GM12878 (cell line): ENCODE results near the gene TMEM132D. TPM values are rescaled to one million over a fixed set of nuclear protein-coding genes. Genes with fewer than 3 reads are reported as not detected.

Experiments
- ATAC-seq: fragments of 200-7000 bp; cut with Tn5 transposase; 3 replicates; pipeline ENCODE4 v1.9.1; 2020; ENCODE audit warnings: mild to moderate bottlenecking, moderate library complexity
- BruUV-seq: library from RNA; stranded (reverse); fragments of 400-500 nt; replicated peaks from 2 replicates; lab custom pipeline; 2021; lab: Mats Ljungman, UMichigan
- CTCF ChIA-PET: fragments of 300-600 bp; sonication (Branson Sonifier 250); formaldehyde crosslinking; extraction: SDS; loops from one replicate; lab custom pipeline; 2021; ENCODE audit warnings: inconsistent platforms; lab: Yijun Ruan, JAX
- POLR2A ChIA-PET: fragments of 350-600 bp; formaldehyde crosslinking; extraction: SDS; loops from one replicate; lab custom pipeline; 2021; ENCODE audit warnings: inconsistent platforms; lab: Charles Lee
- RAD21 ChIA-PET: fragments of 300-600 bp; sonication (Branson Sonifier 250); formaldehyde crosslinking; loops from one replicate; lab custom pipeline; 2023; ENCODE audit warnings: antibody characterized with exemption; ENCODE audit not compliant: unreplicated experiment; lab: Charles Lee
- SMC1A ChIA-PET: fragments of 300-600 bp; sonication (Branson Sonifier 250); formaldehyde crosslinking; loops from one replicate; lab custom pipeline; 2023; ENCODE audit not compliant: unreplicated experiment, uncharacterized antibody; lab: Charles Lee
- DNase-seq: peaks from one replicate; pipeline ENCODE4 v3.0.0-alpha.2; 2011; ENCODE audit warnings: low read depth, low spot score
- FAIRE-seq: peaks from 3 replicates; lab custom pipeline; 2011; peaks lifted over from hg19 to GRCh38; lab: Jason Lieb, UNC
- H2AFZ ChIP-seq: 2 replicates; pipeline ENCODE4 v1.6.0; 2011; ENCODE audit warnings: low read depth, low read length, control low read depth; ENCODE audit not compliant: control insufficient read depth
- H3K27ac ChIP-seq: 2 replicates; pipeline ENCODE4 v1.5.1; 2011; ENCODE audit warnings: control low read depth; ENCODE audit not compliant: control insufficient read depth, insufficient read depth
- H3K27me3 ChIP-seq, 2 experiments: replicated peaks in 1 of 2; 2 replicates each; pipeline versions ENCODE4 v1.6.0 to v1.6.1; 2011; ENCODE audit warnings: low read length in 1 of 2; ENCODE audit not compliant: control insufficient read depth in 2 of 2, insufficient read depth in 2 of 2
- H3K36me3 ChIP-seq, 2 experiments: 2 replicates each; pipeline ENCODE4 v1.5.1; 2011; ENCODE audit warnings: low read length in 1 of 2; ENCODE audit not compliant: control insufficient read depth in 2 of 2, insufficient read depth in 2 of 2
- H3K4me1 ChIP-seq: 2 replicates; pipeline ENCODE4 v1.6.1; 2011; ENCODE audit warnings: mild to moderate bottlenecking, low read length, moderate library complexity, mixed read lengths; ENCODE audit not compliant: control insufficient read depth, insufficient read depth
- H3K4me2 ChIP-seq: 2 replicates; pipeline ENCODE4 v1.6.0; 2011; ENCODE audit warnings: control low read depth; ENCODE audit not compliant: control insufficient read depth, insufficient read depth
- H3K4me3 ChIP-seq: fragments of 200-600 bp; sonication (generic); 2 replicates; pipeline ENCODE4 v1.5.1; 2016
- H3K79me2 ChIP-seq: 2 replicates; pipeline ENCODE4 v1.6.0; 2011; ENCODE audit warnings: low read length; ENCODE audit not compliant: control insufficient read depth, insufficient read depth
- H3K9ac ChIP-seq: 2 replicates; pipeline ENCODE4 v1.8.0; 2011; ENCODE audit warnings: low read length, control low read depth, mixed read lengths; ENCODE audit not compliant: control insufficient read depth, insufficient read depth
- H3K9me3 ChIP-seq: replicated peaks from 3 replicates; pipeline ENCODE4 v1.5.1; 2011; ENCODE audit warnings: mild to moderate bottlenecking, low read length; ENCODE audit not compliant: control insufficient read depth, insufficient read depth
- H4K20me1 ChIP-seq: 2 replicates; pipeline ENCODE4 v1.6.0; 2011; ENCODE audit not compliant: control insufficient read depth, insufficient read depth
- BCL11A ChIP-seq: IDR thresholded peaks from 2 replicates; pipeline ENCODE4 v1.6.1; 2011; ENCODE audit warnings: low read depth, low read length
- CHD4 ChIP-seq: fragments of 200-600 bp; sonication (generic); IDR thresholded peaks from 2 replicates; pipeline ENCODE4 v1.6.1; 2016; ENCODE audit warnings: mild to moderate bottlenecking
- CREM ChIP-seq: IDR thresholded peaks from 2 replicates; pipeline ENCODE4 v1.6.1; 2014; ENCODE audit warnings: antibody characterized with exemption, low read depth
- JUNB ChIP-seq: IDR thresholded peaks from 2 replicates; pipeline ENCODE4 v1.6.1; 2016; ENCODE audit warnings: antibody characterized with exemption, mild to moderate bottlenecking
- KLF5 ChIP-seq: fragments of 450-650 bp; IDR thresholded peaks from 2 replicates; pipeline ENCODE4 v1.6.1; 2014; ENCODE audit warnings: mild to moderate bottlenecking; ENCODE audit not compliant: partially characterized antibody
- RAD21 ChIP-seq: IDR thresholded peaks from 2 replicates; pipeline ENCODE4 v1.6.1; 2011; ENCODE audit warnings: mild to moderate bottlenecking, low read depth, low read length, moderate library complexity; ENCODE audit not compliant: insufficient read depth
- YBX1 ChIP-seq: fragments of 450-650 bp; IDR thresholded peaks from 2 replicates; pipeline ENCODE4 v1.6.1; 2016; ENCODE audit warnings: antibody characterized with exemption
- ZZZ3 ChIP-seq: IDR thresholded peaks from 2 replicates; pipeline ENCODE4 v1.6.1; 2011; ENCODE audit warnings: low read depth; ENCODE audit not compliant: control insufficient read depth, insufficient read length
- WGBS: methylation state at CpG from one replicate; pipeline ENCODE4 v1.1.6; 2016; ENCODE audit warnings: low lambda C conversion rate; ENCODE audit not compliant: insufficient replicate concordance, insufficient coverage; ENCODE audit errors: missing lambda C conversion rate; 5-methylcytosine and 5-hydroxymethylcytosine counted together
- in situ Hi-C: fragments of 300-500 bp; cut with MboI; formaldehyde crosslinking; loops from 9 replicates; pipeline ENCODE4 v1.14.3; 2018; ENCODE audit warnings: mixed read lengths
- intact Hi-C: fragments of 100-400 bp; cut with micrococcal nuclease; formaldehyde crosslinking; loops from one replicate; pipeline ENCODE4 v1.14.2; 2022; ENCODE audit not compliant: unreplicated experiment
- polyA plus RNA-seq, 11 experiments: library from polyadenylated mRNA; depleted of rRNA in 4 of 11; unstranded in 6 of 11; stranded (reverse) in 5 of 11; fragments of >200 nt; fragmentation: Nextera tagmentation in 4 of 11; fragmentation: Illumina TruSeq in 1 of 11; extraction: Ambion mirVana in 4 of 11; extraction: Trizol in 1 of 11; gene quantifications; 1 replicate in 1 of 11; 2 replicates in 10 of 11; pipeline versions ENCODE4 v1.2.1 to v1.2.3, GENCODE V29; 2011 to 2016; ENCODE audit warnings: inconsistent platforms in 2 of 11, missing spikeins in 2 of 11, low read depth in 1 of 11
- total RNA-seq, 4 experiments: library from RNA; depleted of rRNA in 3 of 4; stranded (reverse); fragments of >200 nt in 3 of 4; fragmentation: Illumina TruSeq in 1 of 4; extraction: Trizol in 1 of 4; gene quantifications; 2 replicates each; pipeline versions ENCODE4 v1.2.1 to v1.2.3, GENCODE V29; 2013 to 2021

The TMEM132D gene
- total and polyA plus RNA-seq, 10 of the 15 experiments (the other 5 are each of a cell fraction or from before 2014, with no cell fraction given): under 0.01 to 0.12 (median 0.02) TPM; not detected in 3

DNA sequence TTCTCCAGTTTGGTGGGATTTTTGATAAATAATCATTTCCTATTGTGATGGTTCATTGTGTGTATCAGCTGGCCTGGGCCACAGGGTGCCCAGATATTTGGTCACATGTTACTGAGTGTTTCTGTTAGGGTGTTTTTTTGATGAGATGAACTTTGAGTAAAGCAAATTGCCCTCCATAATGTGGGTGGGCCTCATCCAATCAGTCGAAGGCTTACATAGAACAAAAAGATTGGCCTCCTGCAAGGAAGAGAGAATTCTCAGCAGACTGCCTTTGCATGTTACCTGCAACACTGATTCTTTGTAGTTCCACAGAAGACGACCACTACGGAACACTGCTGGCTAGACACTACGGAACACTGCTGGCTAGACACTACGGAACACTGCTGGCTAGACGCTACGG is 609.0 kb downstream of the TMEM132D start:
- Histone ChIP-seq H3K27me3 (no peaks in the 10 kb centered on the region), H3K9ac (no peak overlapping the region), H3K79me2 (no peaks in the 10 kb centered on the region), H3K4me1 (no peaks in the 10 kb centered on the region), H4K20me1 (no peaks in the 10 kb centered on the region), H3K36me3 (no peaks in the 10 kb centered on the region), H3K9me3 (no peaks in the 10 kb centered on the region), H3K4me2 (no peak overlapping the region), H2AFZ (no peak overlapping the region), H3K27ac (no peak overlapping the region), H3K4me3 (no peak overlapping the region)
- TF ChIP-seq CREM (no peak), YBX1 (no peak), KLF5 (no peak), BCL11A (no peak), ZZZ3 (no peak)
- CTCF ChIA-PET: no interaction called here
- POLR2A ChIA-PET: no interaction called here
- no TSS peak for BruUV-seq
- DNase-seq (no peak), ATAC-seq (no peak), FAIRE-seq (no peak)
- 69% methylated on average over 7 of the region's 7 CpGs for WGBS
- intact Hi-C loops (no loop called here), in situ Hi-C loops (no loop called here)
- RAD21 ChIA-PET: no interaction called here
- SMC1A ChIA-PET: no interaction called here

DNA sequence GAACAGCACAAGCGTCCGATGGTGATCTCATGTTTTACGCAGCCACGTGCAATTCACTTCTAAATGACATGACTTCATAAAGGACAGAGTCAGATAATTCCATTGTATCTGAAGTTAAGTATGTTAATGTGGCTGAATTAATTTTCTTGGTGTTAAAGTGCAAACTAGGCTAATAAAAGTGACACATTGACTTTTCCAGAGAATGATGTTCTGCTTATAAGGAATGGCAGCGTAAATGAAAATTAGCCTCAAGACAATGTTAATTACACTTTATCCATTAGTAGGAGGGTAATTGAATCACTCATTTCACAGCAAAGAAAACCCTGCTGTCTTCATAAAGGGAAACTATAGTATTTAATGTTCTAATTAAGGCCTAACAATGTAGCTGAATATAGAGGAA is 624.1 kb downstream of the TMEM132D start:
- Histone ChIP-seq H3K9me3 (no peaks in the 10 kb centered on the region), H3K4me2 (no peak overlapping the region), H3K4me3 (no peak overlapping the region), H3K9ac (no peak overlapping the region), H4K20me1 (no peaks in the 10 kb centered on the region), H2AFZ (no peak overlapping the region), H3K79me2 (no peaks in the 10 kb centered on the region), H3K4me1 (no peaks in the 10 kb centered on the region), H3K27ac (no peak overlapping the region), H3K36me3 (no peaks in the 10 kb centered on the region), H3K27me3 (no peaks in the 10 kb centered on the region)
- DNase-seq: no peak
- no peak for ATAC-seq
- ChIA-PET POLR2A (no interaction called here), CTCF (no interaction called here), RAD21 (no interaction called here), SMC1A (no interaction called here)
- in situ Hi-C loops (no loop called here), intact Hi-C loops (no loop called here)
- no TSS peak for BruUV-seq
- 52% methylated on average over 5 of the region's 5 CpGs for WGBS
- FAIRE-seq: no peak
- TF ChIP-seq RAD21 (no peak), JUNB (no peak), CHD4 (no peak)
